ENCODE measurements around the gene RAD18. TPM values are rescaled to one million over a fixed set of nuclear protein-coding genes. Genes with fewer than 3 reads are reported as not detected.

RAD18 gene
- total RNA-seq, 4 donors from 2014 or later = 2.5 to 11.0 (median 7.1) TPM

DNA sequence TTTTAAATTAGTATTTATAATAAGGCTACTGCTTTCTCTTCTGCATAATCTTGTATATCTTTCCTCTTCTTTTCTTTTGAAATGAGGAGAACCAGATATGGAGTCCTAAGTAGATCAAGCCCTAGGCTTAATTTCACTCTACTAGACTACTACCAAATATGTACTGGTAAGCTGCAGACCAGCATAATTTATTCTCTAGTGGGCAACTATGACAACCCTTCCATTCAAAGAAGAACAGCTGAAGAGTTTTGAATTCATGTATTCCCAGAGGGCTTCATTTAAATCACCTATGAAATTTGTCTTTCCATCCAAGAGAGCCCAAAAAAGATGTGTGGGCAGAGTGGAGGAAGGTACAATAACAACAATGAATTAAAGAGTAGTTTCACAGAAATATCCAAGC, 10.0 kb downstream of the RAD18 start:
- Histone ChIP-seq H3K27me3 (no peaks in the 10 kb centered on the region), H3K36me3 (peaks cover 0 to 28% (median 0%) of the 10 kb centered on the region in 3 donors), H3K9me3 (no peaks in the 10 kb centered on the region), H3K4me3 (no peak overlapping the region), H3K27ac (no peak overlapping the region), H3K4me1 (peaks cover 0 to 6% (median 0%) of the 10 kb centered on the region in 3 donors)
- no peak for DNase-seq
- intact Hi-C loops (cut with DNase I) = no loop called here
- TF ChIP-seq, protein P1, sequence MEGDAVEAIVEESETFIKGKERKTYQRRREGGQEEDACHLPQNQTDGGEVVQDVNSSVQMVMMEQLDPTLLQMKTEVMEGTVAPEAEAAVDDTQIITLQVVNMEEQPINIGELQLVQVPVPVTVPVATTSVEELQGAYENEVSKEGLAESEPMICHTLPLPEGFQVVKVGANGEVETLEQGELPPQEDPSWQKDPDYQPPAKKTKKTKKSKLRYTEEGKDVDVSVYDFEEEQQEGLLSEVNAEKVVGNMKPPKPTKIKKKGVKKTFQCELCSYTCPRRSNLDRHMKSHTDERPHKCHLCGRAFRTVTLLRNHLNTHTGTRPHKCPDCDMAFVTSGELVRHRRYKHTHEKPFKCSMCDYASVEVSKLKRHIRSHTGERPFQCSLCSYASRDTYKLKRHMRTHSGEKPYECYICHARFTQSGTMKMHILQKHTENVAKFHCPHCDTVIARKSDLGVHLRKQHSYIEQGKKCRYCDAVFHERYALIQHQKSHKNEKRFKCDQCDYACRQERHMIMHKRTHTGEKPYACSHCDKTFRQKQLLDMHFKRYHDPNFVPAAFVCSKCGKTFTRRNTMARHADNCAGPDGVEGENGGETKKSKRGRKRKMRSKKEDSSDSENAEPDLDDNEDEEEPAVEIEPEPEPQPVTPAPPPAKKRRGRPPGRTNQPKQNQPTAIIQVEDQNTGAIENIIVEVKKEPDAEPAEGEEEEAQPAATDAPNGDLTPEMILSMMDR (IDR thresholded peaks at IDR 0.05) = no peak
- TF ChIP-seq POLR2A (IDR thresholded peaks at IDR 0.05) = no peak

GRCh38 chr3:8952130-8952529, 11.1 kb downstream of the RAD18 start:
- Histone ChIP-seq H3K4me3 (no peak overlapping the region), H3K27ac (no peak overlapping the region), H3K36me3 (peaks cover 0 to 17% (median 0%) of the 10 kb centered on the region in 3 donors), H3K9me3 (no peaks in the 10 kb centered on the region), H3K4me1 (peaks cover 0 to 6% (median 0%) of the 10 kb centered on the region in 3 donors), H3K27me3 (no peaks in the 10 kb centered on the region)
- DNase-seq = no peak
- no peak for TF ChIP-seq POLR2A (IDR thresholded peaks at IDR 0.05)
- TF ChIP-seq, protein P1 (IDR thresholded peaks at IDR 0.05) = no peak
- intact Hi-C loops (cut with DNase I) = no loop called here

DNA sequence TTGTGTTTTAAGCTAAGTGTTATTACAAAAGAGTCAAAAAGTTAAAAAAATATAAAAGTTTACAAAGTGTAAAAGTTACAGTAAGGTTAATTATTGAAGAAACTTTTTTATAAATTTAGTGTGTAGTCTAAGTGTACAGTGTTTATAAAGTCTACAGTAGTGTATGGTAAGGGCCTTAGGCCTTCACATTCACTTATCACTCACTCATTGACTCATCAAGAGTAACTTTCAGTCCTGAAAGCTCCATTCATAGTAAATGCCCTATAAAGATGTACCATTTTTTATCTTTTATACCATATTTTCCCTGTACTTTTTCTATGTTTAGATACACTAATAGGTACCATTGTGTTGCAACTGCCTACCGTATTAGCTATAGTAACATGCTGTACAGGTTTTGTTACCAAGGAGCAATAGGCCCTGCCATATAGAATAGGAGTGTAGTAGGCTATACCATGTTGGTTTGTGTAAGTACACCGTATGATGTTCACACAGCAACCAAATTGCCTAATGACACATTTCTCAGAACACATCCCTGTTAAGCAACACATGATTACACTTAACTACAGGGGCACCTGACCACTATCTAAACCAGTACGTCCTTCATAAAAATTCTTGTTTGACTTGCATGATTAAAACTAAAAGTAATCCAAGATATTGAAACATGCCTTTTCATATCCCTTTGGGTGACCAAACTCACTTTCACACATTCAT, 17.2 kb downstream of the RAD18 start:
- Histone ChIP-seq H3K4me1 (no peaks in the 10 kb centered on the region), H3K9me3 (peaks cover 0 to 7% (median 0%) of the 10 kb centered on the region in 3 donors), H3K27me3 (no peaks in the 10 kb centered on the region), H3K36me3 (peaks cover 0 to 61% (median 0%) of the 10 kb centered on the region in 3 donors), H3K27ac (no peak overlapping the region), H3K4me3 (no peak overlapping the region)
- 72 to 85% methylated on average over 3 of the region's 3 CpGs for WGBS, 2 donors
- intact Hi-C loops (cut with DNase I) = no loop called here
- no peak for DNase-seq
- TF ChIP-seq, protein P1 (IDR thresholded peaks at IDR 0.05) = no peak
- no peak for TF ChIP-seq POLR2A (IDR thresholded peaks at IDR 0.05)

- intact Hi-C loops (cut with DNase I) = no loop called here
- no peak for DNase-seq
- Histone ChIP-seq H3K4me1 (no peaks in the 10 kb centered on the region), H3K4me3 (no peak overlapping the region), H3K27ac (no peak overlapping the region), H3K36me3 (peaks cover 0 to 88% (median 0%) of the 10 kb centered on the region in 3 donors), H3K9me3 (peaks cover 0 to 7% (median 0%) of the 10 kb centered on the region in 3 donors), H3K27me3 (no peaks in the 10 kb centered on the region)
- WGBS, 2 donors = 86 to 93% methylated on average over 4 of the region's 4 CpGs
- TF ChIP-seq POLR2A (IDR thresholded peaks at IDR 0.05) = no peak
Measured at GRCh38 chr3:8942746-8943488, 20.4 kb downstream of the RAD18 start.

- intact Hi-C loops (cut with DNase I) = no loop called here
- Histone ChIP-seq H3K36me3 (peaks cover 0 to 87% (median 0%) of the 10 kb centered on the region in 3 donors), H3K27ac (no peak overlapping the region), H3K9me3 (peaks cover 0 to 7% (median 0%) of the 10 kb centered on the region in 3 donors), H3K4me3 (no peak overlapping the region), H3K27me3 (no peaks in the 10 kb centered on the region), H3K4me1 (no peaks in the 10 kb centered on the region)
- DNase-seq = no peak
- TF ChIP-seq, protein P1 (IDR thresholded peaks at IDR 0.05) = no peak
- TF ChIP-seq POLR2A (IDR thresholded peaks at IDR 0.05) = no peak
- 88 to 96% methylated on average over 4 of the region's 4 CpGs for WGBS, 2 donors
Measured at GRCh38 chr3:8942115-8942514, 21.2 kb downstream of the RAD18 start.
